Upper lobe of left lung (tissue), 6 donors: ENCODE measurements around the gene TMEM131L. TPM values are rescaled to one million over a fixed set of nuclear protein-coding genes. Genes with fewer than 3 reads are reported as not detected.

Experiments
- ATAC-seq, 2 donors: fragments of 200-7000 bp; cut with Tn5 transposase; one replicate each; pipeline ENCODE4 v1.9.1; 2022; ENCODE audit warnings: mild to moderate bottlenecking in 2 of 2, moderate library complexity in 2 of 2; ENCODE audit not compliant: low FRiP score in 2 of 2
- DNase-seq, 2 donors: peaks; one replicate each; pipeline ENCODE4 v3.0.0-alpha.2; 2019 to 2020
- H3K27ac ChIP-seq, 4 donors: fragments of 200-600 bp; sonication (generic); one replicate each; pipeline ENCODE4 v1.5.1; 2016 to 2019
- H3K27me3 ChIP-seq, 4 donors: fragments of 200-600 bp; sonication (generic); one replicate each; pipeline ENCODE4 v1.5.1; 2017 to 2019
- H3K36me3 ChIP-seq, 4 donors: fragments of 200-600 bp; sonication (generic); one replicate each; pipeline ENCODE4 v1.5.1; 2016 to 2019
- H3K4me1 ChIP-seq, 4 donors: fragments of 200-600 bp; sonication (generic); one replicate each; pipeline ENCODE4 v1.5.1; 2018 to 2019
- H3K4me3 ChIP-seq, 4 donors: fragments of 200-600 bp; sonication (generic); one replicate each; pipeline ENCODE4 v1.5.1; 2017 to 2019; ENCODE audit warnings: mild to moderate bottlenecking in 2 of 4, moderate library complexity in 1 of 4
- H3K9me3 ChIP-seq, 4 donors: fragments of 200-600 bp; sonication (generic); one replicate each; pipeline ENCODE4 v1.5.1; 2018 to 2019
- CTCF ChIP-seq, 6 experiments: fragments of 450-650 bp in 4 of 6; fragments of 200-600 bp in 2 of 6; sonication (generic) in 2 of 6; IDR thresholded peaks; one replicate each; pipeline ENCODE4 v1.5.1; 2016 to 2019; ENCODE audit warnings: antibody characterized with exemption in 6 of 6
- EP300 ChIP-seq, 4 donors: sonication (generic); formaldehyde crosslinking; IDR thresholded peaks; one replicate each; pipeline ENCODE4 v1.5.1; 2017; ENCODE audit warnings: antibody characterized with exemption in 4 of 4, control low read depth in 2 of 4
- POLR2A ChIP-seq, 4 donors: fragments of 450-650 bp; IDR thresholded peaks; one replicate each; pipeline ENCODE4 v1.5.1; 2016 to 2017; ENCODE audit warnings: antibody characterized with exemption in 4 of 4, mild to moderate bottlenecking in 2 of 4
- POLR2AphosphoS5 ChIP-seq, 2 donors: sonication (generic); formaldehyde crosslinking; IDR thresholded peaks; one replicate each; pipeline ENCODE4 v1.5.1; 2017; ENCODE audit warnings: antibody characterized with exemption in 2 of 2
- WGBS, 2 donors: methylation state at CpG; one replicate each; pipeline ENCODE4 v1.1.5; 2017 to 2018; 5-methylcytosine and 5-hydroxymethylcytosine counted together
- total RNA-seq, 6 donors: library from RNA; depleted of rRNA in 4 of 6; stranded (reverse); fragments of >200 nt in 4 of 6; gene quantifications; one replicate each; pipeline versions ENCODE4 v1.1.0 to v1.2.1, GENCODE V29; 2016 to 2021
- donor health status: DM: no; HTN: no; CAD: no; lungs with moderate emphysema.
- donor health status: DM: no; HTN: yes; CAD: no; lungs with severe emphysema.

TMEM131L gene
- total RNA-seq, 6 donors from 2014 or later: 12.3 to 28.8 (median 19.5) TPM

- H3K4me1 ChIP-seq: no peaks in the 10 kb centered on the region
- DNase-seq: no peak
- H3K4me3 ChIP-seq: no peak overlapping the region
- ATAC-seq: no peak
- no peaks in the 10 kb centered on the region for H3K9me3 ChIP-seq
- no peaks in the 10 kb centered on the region for H3K27me3 ChIP-seq
- WGBS, 2 donors: 83 to 86% methylated on average over 5 of the region's 5 CpGs
- TF ChIP-seq CTCF (IDR thresholded peaks at IDR 0.05) (no peak), EP300 (IDR thresholded peaks at IDR 0.05) (no peak), POLR2AphosphoS5 (IDR thresholded peaks at IDR 0.05) (no peak), POLR2A (IDR thresholded peaks at IDR 0.05) (no peak)
- no peaks in the 10 kb centered on the region for H3K36me3 ChIP-seq
- H3K27ac ChIP-seq: no peak overlapping the region
Observed at GRCh38 chr4:153419029-153419428, 47.1 kb upstream of the TMEM131L start.

- ATAC-seq (no peak), DNase-seq (no peak)
- Histone ChIP-seq H3K36me3 (no peaks in the 10 kb centered on the region), H3K27ac (no peak overlapping the region), H3K4me3 (no peak overlapping the region), H3K4me1 (no peaks in the 10 kb centered on the region), H3K27me3 (no peaks in the 10 kb centered on the region), H3K9me3 (no peaks in the 10 kb centered on the region)
- no peak for TF ChIP-seq EP300 (IDR thresholded peaks at IDR 0.05)
- TF ChIP-seq POLR2A (IDR thresholded peaks at IDR 0.05): no peak
- TF ChIP-seq CTCF (IDR thresholded peaks at IDR 0.05): no peak
- TF ChIP-seq POLR2AphosphoS5 (IDR thresholded peaks at IDR 0.05): no peak
- 83 to 86% methylated on average over 9 of the region's 9 CpGs for WGBS, 2 donors
Observed at GRCh38 chr4:153419673-153420278, 46.4 kb upstream of the TMEM131L start.

- no peak for ATAC-seq
- Histone ChIP-seq H3K36me3 (no peaks in the 10 kb centered on the region), H3K27ac (no peak overlapping the region), H3K27me3 (no peaks in the 10 kb centered on the region), H3K4me3 (no peak overlapping the region), H3K9me3 (no peaks in the 10 kb centered on the region), H3K4me1 (no peaks in the 10 kb centered on the region)
- 92 to 98% methylated on average over 2 of the region's 2 CpGs for WGBS, 2 donors
- TF ChIP-seq POLR2A (IDR thresholded peaks at IDR 0.05) (no peak), EP300 (IDR thresholded peaks at IDR 0.05) (no peak), POLR2AphosphoS5 (IDR thresholded peaks at IDR 0.05) (no peak), CTCF (IDR thresholded peaks at IDR 0.05) (no peak)
- no peak for DNase-seq
Observed at GRCh38 chr4:153420361-153420760, 45.8 kb upstream of the TMEM131L start.

GRCh38 chr4:153421941-153422340 lies 44.2 kb upstream of the TMEM131L start:
- WGBS, 2 donors: 93 to 94% methylated on average over 3 of the region's 3 CpGs
- Histone ChIP-seq H3K36me3 (no peaks in the 10 kb centered on the region), H3K4me1 (no peaks in the 10 kb centered on the region), H3K9me3 (no peaks in the 10 kb centered on the region), H3K4me3 (no peak overlapping the region), H3K27me3 (no peaks in the 10 kb centered on the region), H3K27ac (no peak overlapping the region)
- DNase-seq (no peak), ATAC-seq (no peak)
- TF ChIP-seq POLR2A (IDR thresholded peaks at IDR 0.05) (no peak), CTCF (IDR thresholded peaks at IDR 0.05) (no peak), POLR2AphosphoS5 (IDR thresholded peaks at IDR 0.05) (no peak), EP300 (IDR thresholded peaks at IDR 0.05) (no peak)

GRCh38 chr4:153426207-153426885 lies 39.8 kb upstream of the TMEM131L start:
- no peak for DNase-seq
- WGBS, 2 donors: 83 to 92% methylated on average over 4 of the region's 4 CpGs
- no peak overlapping the region for H3K27ac ChIP-seq

More at GRCh38 chr4:153426207-153426885, 39.8 kb upstream of the TMEM131L start:
- H3K36me3 ChIP-seq: no peaks in the 10 kb centered on the region
- H3K9me3 ChIP-seq: no peaks in the 10 kb centered on the region
- TF ChIP-seq EP300 (IDR thresholded peaks at IDR 0.05): no peak
- TF ChIP-seq POLR2AphosphoS5 (IDR thresholded peaks at IDR 0.05): no peak
- TF ChIP-seq CTCF (IDR thresholded peaks at IDR 0.05): no peak
- no peaks in the 10 kb centered on the region for H3K4me1 ChIP-seq
- no peak for ATAC-seq
- H3K4me3 ChIP-seq: no peak overlapping the region
- H3K27me3 ChIP-seq: no peaks in the 10 kb centered on the region
